ENCODE measurements around the gene UMAD1.

The UMAD1 gene

DNA sequence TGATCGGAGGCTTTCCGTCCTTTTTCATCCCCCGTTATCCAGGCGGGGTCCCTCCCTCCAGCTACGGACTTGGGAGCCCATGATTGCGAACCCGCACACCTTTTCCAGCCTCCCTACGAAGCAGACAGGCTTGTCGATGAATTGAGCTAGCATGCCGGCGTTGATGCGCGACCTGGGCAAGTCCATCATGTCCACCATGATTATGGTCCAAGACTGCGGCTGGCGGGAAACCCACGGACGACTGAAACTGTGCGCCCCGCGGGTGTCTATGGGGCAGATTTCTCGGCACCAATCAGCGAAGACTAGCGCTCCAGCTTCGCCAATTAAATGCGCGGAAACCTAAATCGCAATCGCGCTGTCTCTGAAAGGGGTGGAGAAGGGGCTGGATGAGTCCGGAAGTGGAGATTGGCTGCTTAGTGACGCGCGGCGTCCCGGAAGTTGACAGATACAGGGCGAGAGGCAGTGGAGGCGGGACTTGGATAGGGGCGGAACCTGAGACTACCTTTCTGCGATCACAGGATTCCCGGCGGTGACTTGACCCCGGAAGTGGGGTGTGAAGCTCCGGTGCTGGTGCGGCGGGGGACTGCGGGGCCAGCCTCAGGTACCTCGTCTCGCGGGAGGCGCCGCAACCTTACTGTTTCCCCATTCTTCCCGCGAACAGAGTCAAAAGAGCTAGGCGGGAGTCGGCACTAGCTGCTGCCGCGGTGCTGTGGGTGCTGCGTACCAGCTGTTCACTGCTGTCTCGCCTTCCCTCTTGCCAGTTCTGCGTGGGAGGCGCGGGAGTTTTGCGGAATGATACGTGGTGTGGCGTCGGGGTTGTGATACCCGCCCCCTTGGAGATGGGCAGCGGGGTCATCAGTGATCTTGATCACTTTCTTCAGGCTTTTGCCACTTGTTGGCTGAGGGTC is at the start of gene UMAD1:
Gene UMAD1 (plus strand): TSS at position 532 of the 908 bp plus-strand sequence. CDS start 32,620 bp downstream, outside the sequence.
- DNase-seq: peak; percentile 99

GRCh38 chr7:7595451-7595850 is 45.1 kb upstream of the UMAD1 start:
- DNase-seq: peak; percentile 51

- DNase-seq: peak; percentile 19
Observed at GRCh38 chr7:7596176-7596575, 44.4 kb upstream of the UMAD1 start.

- no peak for DNase-seq
Observed at GRCh38 chr7:7607010-7607409, 33.5 kb upstream of the UMAD1 start.

DNA sequence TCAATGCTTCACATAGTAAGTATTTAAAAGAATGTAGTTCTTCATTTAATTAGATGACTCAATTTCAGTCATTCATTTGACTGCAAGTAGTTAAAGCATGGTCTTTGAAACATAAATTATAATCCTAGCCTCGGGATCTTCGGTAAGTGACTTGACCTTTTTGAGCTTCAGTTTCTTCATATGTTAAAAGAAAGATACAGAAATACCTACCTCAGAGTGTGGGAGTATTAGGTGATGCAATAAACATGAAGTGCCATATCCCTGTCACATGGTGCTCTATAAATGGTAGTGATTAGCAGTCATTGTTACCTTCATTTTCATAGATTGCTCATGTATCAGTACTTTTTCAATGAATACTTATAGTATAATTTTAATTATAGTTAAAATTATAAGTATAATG is 31.2 kb upstream of the UMAD1 start:
- no peak for DNase-seq

GRCh38 chr7:7612519-7612918 is 28.0 kb upstream of the UMAD1 start:
- no peak for DNase-seq

GRCh38 chr7:7613210-7613609 is 27.3 kb upstream of the UMAD1 start:
- no peak for DNase-seq

- no peak for DNase-seq
Observed at GRCh38 chr7:7614018-7614741, 26.4 kb upstream of the UMAD1 start.

DNA sequence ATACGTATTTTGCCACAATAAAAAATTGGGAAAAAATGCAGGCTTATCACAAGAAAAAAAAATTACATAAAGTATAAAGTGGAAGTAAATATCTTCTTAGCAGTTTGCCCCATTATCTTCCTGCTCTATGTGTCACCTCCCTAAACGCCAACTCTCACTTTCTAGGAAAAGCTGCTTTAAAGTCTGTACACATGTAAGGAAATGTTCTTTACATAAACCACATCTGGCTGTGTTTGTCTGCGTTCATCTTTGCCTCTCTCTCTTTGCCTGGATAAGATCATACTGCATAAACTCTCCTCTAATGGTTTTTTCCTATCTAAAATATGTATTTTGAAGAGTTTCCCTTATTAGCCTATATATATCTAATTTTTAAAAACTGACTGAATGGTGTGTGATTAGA is 23.0 kb upstream of the UMAD1 start:
- no peak for DNase-seq

DNA sequence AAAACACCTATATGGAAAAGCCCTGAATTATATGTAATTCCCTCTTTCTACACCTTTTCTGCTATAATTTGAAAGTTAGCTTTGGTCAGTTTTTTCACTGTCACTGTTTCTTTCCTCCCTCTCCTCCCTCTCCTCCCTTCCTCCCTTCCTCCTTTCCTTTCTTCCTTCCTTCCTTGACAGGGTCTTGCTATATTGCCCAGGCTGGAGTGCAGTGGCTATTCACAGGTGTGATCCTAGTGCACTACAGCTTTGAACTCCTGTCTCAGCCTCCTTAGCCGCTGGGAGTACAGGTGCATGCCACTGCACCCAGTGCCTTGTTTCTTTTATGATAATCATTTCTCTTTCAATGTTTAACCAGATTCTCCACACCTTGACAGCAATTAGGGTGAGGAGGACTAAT is 22.1 kb upstream of the UMAD1 start:
- no peak for DNase-seq

- DNase-seq: no peak
Observed at GRCh38 chr7:7620236-7620635, 20.3 kb upstream of the UMAD1 start.

DNA sequence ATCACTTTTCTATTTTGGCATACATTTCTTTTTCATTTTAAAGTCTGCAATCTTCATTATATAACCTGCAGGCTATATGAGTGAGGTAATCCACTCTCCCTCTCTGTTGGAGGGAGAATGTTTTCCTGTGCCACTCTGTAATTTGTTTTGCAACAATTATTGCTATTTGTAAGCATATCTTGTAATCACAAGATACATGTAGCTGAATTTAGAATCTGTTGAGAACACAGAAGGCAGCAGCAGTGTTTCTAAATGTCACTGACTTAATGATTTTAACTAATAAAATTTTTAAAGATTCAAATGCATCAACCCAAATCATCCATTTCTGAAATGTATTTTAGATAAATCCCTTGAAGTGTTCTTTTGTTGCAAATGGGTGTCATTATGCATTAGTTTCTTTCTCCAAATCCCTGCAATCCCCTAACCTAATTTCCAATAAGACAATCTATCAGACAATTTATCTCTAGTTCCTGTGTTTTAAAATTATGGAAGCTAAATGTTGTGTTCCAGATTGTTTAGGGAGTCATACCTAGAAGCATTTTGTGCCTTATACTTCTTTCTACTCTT is 19.8 kb upstream of the UMAD1 start:
- no peak for DNase-seq

DNA sequence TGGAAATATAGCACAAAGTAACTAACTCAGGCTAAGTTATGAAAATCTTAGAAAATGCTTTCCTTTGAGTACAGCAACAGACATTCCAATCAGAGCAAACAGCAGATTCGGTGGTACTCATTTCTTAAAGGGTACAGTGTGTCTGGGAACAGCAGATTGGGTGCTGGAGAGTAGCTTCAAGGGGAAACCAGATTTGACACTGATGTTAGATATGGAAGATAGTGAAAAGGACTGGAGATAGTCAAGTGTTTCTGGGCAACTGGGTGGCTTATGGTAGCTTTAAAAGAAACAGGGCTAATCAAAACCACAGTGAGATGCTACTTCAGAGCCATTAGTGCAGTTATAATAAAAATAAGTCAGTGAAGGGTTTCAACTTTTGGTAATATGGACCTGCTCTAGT is 12.1 kb upstream of the UMAD1 start:
- DNase-seq: no peak

- DNase-seq: no peak
Observed at GRCh38 chr7:7630626-7631329, 9.8 kb upstream of the UMAD1 start.

DNA sequence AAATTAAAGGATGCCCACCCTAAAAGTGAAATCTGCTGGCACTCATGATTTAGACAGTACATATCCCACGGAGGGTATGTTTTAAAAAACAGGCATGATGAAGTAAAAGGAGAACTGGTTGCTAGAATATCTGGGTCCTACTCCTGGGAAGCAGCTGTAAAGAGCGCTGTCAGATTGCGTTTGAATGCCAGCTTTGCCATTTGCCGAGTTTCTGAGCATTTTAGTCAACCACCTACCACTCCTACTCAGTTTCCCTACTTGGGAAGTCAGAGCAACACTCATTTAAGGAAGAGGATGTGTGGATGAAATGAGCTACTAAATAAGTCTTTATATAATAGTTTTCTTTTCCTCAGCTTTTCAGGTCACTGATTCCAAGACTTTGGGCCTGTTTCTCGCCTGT is 1.1 kb upstream of the UMAD1 start:
- DNase-seq: no peak

GRCh38 chr7:7639847-7640220 is 718 bp upstream of the UMAD1 start:
- peak; percentile 67 for DNase-seq

GRCh38 chr7:7641129-7641663 is 644 bp downstream of the UMAD1 start:
- no peak for DNase-seq

DNA sequence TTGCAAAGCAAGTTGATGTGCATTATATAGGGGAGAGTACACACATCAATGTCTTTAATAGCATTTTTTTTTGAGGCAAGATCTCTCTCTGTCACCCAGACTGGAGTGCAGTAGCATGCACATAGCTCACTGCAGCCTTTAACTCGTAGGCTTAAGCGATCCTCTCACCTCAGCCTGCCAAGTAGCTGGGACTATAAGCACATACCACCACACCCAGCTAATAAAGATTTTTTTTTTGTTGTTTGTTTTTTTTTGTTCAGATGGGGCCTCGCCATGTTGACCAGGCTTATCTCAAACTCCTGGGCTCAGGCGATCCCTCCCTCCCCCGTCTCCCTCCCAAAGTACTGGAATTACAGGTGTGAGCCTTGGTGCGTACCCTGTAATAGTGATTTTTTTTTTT is 1.5 kb downstream of the UMAD1 start:
- DNase-seq: no peak

DNA sequence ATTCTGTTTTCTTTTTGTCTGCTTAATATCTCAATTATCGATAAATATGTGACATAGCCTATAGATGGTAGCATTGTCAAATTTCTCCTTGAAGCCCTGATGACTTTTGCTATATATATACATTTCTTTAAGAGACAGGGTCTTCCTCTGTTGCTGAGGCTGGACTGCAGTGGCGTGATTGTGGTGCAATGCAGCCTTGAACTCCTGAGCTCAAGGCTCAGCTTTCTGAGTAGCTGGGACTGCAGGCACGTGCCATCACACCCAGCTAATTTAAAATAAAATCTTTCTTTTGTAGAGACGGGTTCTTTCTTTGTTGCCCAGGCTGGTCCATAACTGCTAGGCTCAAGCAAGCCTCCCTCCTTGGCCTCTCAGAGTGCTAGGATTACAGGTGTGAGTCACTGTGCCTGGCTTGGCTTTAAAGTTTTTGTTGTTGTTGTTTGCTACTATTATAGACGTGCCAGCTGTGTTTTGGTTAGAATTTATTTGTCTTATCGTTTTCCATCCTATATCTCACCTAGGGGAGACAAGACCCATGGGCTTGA is 7.0 kb downstream of the UMAD1 start:
- DNase-seq: no peak

- no peak for DNase-seq
Observed at GRCh38 chr7:7650682-7651206, 10.2 kb downstream of the UMAD1 start.

DNA sequence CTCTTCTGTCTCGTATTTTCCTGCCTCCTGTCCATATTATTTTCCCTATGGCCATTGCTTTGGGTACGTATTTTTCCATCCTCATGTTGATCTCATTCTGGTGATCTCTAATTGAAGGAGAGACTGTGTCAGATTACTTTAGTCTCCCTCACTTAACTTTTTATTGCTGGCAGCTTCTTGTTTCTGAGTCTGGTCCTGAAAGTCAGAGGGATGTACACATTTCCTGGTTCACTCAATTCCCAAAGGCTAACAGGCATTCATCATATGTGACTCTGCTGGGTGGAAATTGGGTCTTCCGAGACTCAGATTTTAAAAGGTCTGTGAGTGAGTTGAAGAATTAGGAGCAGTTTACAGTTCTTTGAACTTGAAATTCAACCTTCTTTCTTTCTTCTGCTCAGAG is 10.9 kb downstream of the UMAD1 start:
- DNase-seq: no peak

DNA sequence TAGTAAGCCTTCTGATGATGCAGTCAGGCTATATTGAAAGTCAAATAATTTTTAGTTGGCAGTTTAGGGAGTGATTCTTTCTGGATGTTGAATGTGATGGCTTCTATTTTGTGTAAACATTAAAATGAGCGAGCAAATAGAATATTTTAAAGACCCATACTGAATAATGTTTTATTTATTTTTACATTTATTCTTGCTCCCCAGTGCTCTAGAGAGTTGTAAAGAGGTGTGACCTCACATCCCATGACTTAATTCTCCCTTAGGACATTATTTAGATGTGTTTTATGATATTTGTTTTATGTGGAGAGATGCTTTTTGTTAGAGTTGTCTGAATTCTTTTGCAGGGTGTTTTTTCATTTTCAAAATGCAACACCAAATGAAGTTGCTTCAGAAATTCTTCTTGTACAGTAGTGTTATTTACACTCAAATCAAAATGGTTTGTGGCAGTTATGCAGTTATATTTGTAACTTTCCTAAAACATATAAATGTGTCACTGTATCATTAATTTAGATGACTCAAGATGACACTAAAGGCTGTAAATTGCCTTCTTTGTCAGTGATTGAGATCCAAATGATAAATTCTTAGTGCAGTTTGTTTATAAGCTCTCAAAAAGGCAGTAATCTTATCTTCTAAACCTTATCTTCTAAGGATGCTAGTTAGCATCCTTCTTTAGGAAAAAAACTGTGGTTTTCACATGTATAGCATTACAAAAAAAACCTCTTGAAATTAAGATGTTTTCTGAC is 12.4 kb downstream of the UMAD1 start:
- no peak for DNase-seq
